Mucosa of stomach (tissue), 1 donor: Measurements from ENCODE around the gene SPDYE6.
"Not testable (repeated sequence)": the region's sequence is repeated elsewhere in the genome, so short reads cannot be mapped to it uniquely, and the experiment has no call there.

Experiments used
- H3K27me3 ChIP-seq: one replicate; pipeline ENCODE4 v1.7.0; 2013; ENCODE audit warnings: mild to moderate bottlenecking, low read length; ENCODE audit not compliant: control insufficient read depth, insufficient read depth
- H3K36me3 ChIP-seq: one replicate; pipeline ENCODE4 v1.7.0; 2013; ENCODE audit warnings: low read length; ENCODE audit not compliant: control insufficient read depth, insufficient read depth
- H3K4me1 ChIP-seq: one replicate; pipeline ENCODE4 v1.7.0; 2013; ENCODE audit warnings: mild to moderate bottlenecking, low read length; ENCODE audit not compliant: control insufficient read depth, insufficient read depth
- H3K4me3 ChIP-seq: one replicate; pipeline ENCODE4 v1.7.0; 2013; ENCODE audit warnings: low read length
- H3K9ac ChIP-seq: one replicate; pipeline ENCODE4 v1.7.0; 2013; ENCODE audit warnings: mild to moderate bottlenecking, low read length, moderate library complexity
- H3K9me3 ChIP-seq: one replicate; pipeline ENCODE4 v1.7.0; 2013; ENCODE audit warnings: mild to moderate bottlenecking, low read length, moderate library complexity; ENCODE audit not compliant: control insufficient read depth
- donor health status: Pancreatic carcinoma.

SPDYE6 gene

GRCh38 chr7:102340599-102341368 is 15.5 kb downstream of the SPDYE6 start:
- not testable (repeated sequence) for H3K36me3 ChIP-seq, H3K9ac ChIP-seq, H3K4me3 ChIP-seq, H3K27me3 ChIP-seq, H3K9me3 ChIP-seq, H3K4me1 ChIP-seq

DNA sequence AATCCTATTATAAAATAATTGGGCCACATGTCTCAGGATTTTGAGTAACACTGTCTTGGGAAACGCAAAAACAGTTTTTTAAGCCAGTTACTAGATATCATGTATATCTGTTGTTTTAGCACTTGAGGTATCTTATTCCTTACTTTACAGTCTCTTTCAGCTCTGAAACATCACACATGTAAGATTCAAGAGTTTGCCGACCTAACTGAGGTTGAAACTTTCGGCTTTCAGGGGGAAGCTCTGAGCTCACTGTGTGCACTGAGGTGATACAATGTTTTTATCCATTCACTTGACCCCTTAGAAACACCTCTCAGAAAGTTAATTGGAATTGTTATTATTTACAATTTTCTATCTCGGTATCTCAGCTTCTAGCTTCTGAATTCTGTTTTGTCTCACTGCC is 18.8 kb downstream of the SPDYE6 start:
- not testable (repeated sequence) for H3K9me3 ChIP-seq, H3K27me3 ChIP-seq, H3K4me3 ChIP-seq, H3K9ac ChIP-seq, H3K36me3 ChIP-seq, H3K4me1 ChIP-seq

DNA sequence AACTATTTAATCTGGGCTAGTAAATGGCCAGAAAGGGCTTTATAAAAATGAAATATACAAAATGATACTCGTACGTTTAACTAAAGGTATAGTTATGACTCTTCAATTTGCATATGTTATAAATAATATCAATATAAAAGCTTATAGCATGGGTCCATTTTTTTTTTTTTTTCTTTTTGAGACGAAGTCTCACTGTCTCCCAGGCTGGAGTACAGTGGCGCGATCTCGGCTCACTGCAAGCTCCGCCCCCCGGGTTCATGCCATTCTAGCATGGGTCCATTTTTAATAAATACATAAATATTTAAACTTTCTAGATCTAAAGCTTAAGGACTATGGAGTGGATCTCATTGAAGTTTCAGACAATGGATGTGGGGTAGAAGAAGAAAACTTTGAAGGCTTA is 19.2 kb downstream of the SPDYE6 start:
- not testable (repeated sequence) for H3K9me3 ChIP-seq, H3K36me3 ChIP-seq, H3K4me3 ChIP-seq, H3K4me1 ChIP-seq, H3K27me3 ChIP-seq, H3K9ac ChIP-seq

DNA sequence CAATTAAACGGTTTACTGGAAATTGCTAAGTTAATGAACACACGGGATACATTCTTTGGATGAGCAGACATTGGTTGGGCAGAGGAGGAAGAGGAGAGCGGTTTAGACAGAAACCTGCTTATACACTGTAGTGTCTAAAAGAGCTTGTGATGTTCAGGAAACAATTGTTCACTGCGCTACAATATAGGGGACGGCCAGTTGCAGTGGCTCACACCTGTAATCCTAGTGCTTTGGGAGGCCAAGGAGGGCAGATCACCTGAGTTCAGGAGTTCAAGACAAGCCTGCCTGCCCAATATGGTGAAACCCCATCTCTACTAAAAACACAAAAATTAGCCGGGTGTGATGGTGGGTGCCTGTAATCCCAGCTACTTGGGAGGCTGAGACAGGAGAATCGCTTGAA is 20.7 kb downstream of the SPDYE6 start:
- H3K9ac ChIP-seq, H3K4me1 ChIP-seq, H3K36me3 ChIP-seq, H3K4me3 ChIP-seq, H3K9me3 ChIP-seq, H3K27me3 ChIP-seq: not testable (repeated sequence)

DNA sequence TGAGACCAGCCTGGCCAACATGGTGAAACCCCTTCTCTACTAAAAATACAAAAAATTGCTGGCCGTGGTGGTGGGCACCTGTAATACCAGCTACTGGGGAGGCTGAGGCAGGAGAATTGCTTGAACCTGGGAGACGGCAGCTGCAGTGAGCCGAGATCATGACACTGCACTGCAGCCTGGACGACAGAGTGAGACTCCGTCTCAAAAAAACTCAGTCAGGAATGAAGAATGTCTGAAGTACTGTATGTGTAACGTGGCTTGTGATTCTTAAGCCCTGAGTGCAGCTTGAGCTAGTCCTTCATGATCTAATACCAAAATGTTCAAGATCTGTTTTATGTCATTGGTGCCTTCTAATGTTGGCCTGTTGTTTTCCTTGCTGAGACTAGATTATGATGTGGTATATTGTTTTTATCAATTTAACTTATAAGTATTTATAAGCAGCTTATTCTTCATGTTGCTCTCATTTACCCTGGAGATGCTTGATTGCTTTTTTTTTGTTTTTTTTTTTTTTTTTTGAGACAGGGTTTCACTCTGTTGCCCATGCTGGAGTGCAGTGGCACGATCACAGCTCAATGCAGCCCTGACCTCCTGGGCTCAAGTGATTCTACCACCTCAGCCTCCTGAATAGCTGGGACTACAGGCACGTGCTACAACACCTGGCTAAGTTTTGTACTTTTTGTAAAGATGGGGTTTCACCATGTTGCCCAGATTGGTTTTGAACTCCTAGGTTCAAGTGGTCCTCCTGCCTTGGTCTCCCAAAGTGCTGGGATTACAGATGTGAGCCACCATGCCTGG is 25.4 kb downstream of the SPDYE6 start:
- H3K27me3 ChIP-seq, H3K4me3 ChIP-seq, H3K9me3 ChIP-seq, H3K4me1 ChIP-seq, H3K36me3 ChIP-seq, H3K9ac ChIP-seq: not testable (repeated sequence)

DNA sequence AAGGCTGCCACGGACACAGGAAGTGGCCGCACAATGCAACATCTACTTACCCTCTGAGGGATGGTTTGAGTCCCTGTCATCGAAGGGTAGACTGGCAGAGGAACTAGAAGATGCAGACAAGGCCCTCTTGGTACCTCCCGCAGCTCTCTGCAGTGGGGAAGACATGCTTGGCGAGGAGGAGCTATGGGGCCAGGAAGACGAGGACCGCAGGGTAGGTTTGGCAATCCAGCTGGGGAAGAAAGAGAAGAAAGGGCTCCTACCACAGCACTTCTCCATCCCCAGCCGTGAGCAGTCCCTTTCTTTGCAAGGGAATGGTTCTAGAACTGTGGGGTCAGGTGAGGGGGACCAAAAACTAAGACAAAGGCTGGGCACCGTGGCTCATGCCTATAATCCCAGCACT is 26.9 kb downstream of the SPDYE6 start:
- H3K4me3 ChIP-seq, H3K9me3 ChIP-seq, H3K4me1 ChIP-seq, H3K9ac ChIP-seq, H3K27me3 ChIP-seq, H3K36me3 ChIP-seq: not testable (repeated sequence)

DNA sequence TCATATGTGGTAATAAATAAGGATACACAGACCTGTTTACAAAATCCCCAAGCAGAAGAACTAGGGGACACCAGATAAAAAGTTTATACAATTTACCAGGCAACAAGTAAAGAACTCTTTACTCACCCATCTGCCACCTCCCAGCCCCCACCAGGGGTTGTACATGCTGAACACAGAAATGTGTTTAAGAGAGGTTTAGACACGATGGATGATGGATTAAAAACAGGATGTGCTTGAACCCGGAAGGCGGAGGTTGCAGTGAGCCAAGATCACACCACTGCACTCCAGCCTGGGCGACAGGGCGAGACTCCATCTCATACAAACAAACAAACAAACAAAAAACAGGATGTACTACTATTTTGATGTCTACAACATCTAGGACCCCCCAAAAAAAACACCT is 27.4 kb downstream of the SPDYE6 start:
- not testable (repeated sequence) for H3K27me3 ChIP-seq, H3K4me3 ChIP-seq, H3K9me3 ChIP-seq, H3K36me3 ChIP-seq, H3K4me1 ChIP-seq, H3K9ac ChIP-seq

GRCh38 chr7:102327183-102327582 is 29.1 kb downstream of the SPDYE6 start:
- not testable (repeated sequence) for H3K4me1 ChIP-seq, H3K9ac ChIP-seq, H3K27me3 ChIP-seq, H3K9me3 ChIP-seq, H3K4me3 ChIP-seq, H3K36me3 ChIP-seq

DNA sequence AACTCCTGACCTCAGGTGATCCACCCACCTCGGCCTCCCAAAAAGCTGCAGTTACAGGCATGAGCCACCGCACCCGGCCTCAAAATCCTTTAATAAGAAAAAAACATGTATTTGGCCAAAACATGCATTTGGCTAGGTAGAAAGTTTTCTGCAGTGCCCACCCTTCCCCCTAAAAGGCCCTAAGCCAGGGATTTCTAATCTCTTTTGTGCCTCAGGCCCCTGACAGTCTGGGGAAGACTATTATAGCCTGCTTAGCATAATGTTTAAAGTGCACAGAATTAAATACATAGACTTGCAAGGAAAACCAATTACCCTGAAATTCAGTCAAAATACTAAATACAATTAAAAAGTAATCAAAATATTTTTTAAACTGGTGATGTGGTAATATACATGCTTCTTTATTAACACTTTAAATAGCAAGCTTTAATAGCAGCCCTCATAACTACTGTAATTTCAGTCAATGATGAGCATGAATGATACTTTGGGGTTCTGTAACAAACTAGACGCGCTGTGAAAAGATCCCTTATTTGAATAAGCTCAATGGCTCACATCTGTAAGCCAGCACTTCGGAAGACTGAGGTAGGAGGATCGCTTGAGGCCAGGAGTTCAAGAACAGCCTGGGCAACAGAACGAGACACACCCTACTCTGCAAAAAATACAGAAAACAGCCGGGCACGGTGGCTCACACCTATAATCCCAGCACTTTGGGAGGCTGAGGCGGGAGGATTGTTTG is 29.9 kb downstream of the SPDYE6 start:
- H3K4me3 ChIP-seq = no peak overlapping the region
- no peaks in the 10 kb centered on the region for H3K36me3 ChIP-seq
- peaks cover 9% of the 10 kb centered on the region for H3K27me3 ChIP-seq
- H3K4me1 ChIP-seq = no peaks in the 10 kb centered on the region
- no peaks in the 10 kb centered on the region for H3K9me3 ChIP-seq
- no peak overlapping the region for H3K9ac ChIP-seq

GRCh38 chr7:102325106-102325505 is 31.1 kb downstream of the SPDYE6 start:
- not testable (repeated sequence) for H3K9me3 ChIP-seq, H3K4me3 ChIP-seq, H3K9ac ChIP-seq, H3K27me3 ChIP-seq, H3K36me3 ChIP-seq, H3K4me1 ChIP-seq

- H3K9ac ChIP-seq = no peak overlapping the region
- H3K36me3 ChIP-seq = no peaks in the 10 kb centered on the region
- H3K4me3 ChIP-seq = no peak overlapping the region
- peaks cover 9% of the 10 kb centered on the region for H3K27me3 ChIP-seq
- H3K9me3 ChIP-seq = no peaks in the 10 kb centered on the region
- no peaks in the 10 kb centered on the region for H3K4me1 ChIP-seq
These were observed 32.4 kb downstream of the SPDYE6 start for GRCh38 chr7:102323914-102324195.

DNA sequence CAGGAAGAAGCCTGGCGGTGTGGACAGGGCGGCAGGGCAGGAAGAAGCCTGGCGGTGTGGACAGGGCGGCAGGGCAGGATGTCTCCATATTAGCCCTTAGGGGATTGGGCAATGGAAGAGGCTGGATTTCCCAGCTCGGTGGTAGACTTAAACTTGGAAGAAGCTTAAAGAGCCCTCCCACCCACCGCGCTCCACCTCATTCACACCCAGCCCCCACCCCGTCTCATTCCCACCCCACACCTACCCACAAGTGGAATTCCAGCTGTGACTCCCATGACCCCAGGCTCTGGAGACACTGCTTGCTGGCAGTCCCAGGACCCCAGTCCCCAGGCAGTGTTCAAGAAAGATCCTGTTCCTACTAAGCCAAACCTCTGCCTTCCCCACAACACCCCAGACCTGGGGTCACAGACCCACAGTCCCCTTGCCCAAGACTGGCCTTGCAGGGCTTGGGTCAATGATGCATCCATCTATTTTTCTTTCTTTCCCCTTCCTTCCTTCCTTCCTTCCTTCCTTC is 34.0 kb downstream of the SPDYE6 start:
- Histone ChIP-seq H3K9ac (no peak overlapping the region), H3K36me3 (no peaks in the 10 kb centered on the region), H3K9me3 (no peaks in the 10 kb centered on the region), H3K4me3 (no peak overlapping the region), H3K27me3 (peaks cover 9% of the 10 kb centered on the region), H3K4me1 (no peaks in the 10 kb centered on the region)
